LNCAP (cell line): ENCODE results near the gene SLC8A1.

Source experiments
- CTCF ChIP-seq: fragments of 450-650 bp; IDR thresholded peaks from 2 replicates; pipeline ENCODE4 v1.5.1; 2017; ENCODE audit warnings: mild to moderate bottlenecking

The SLC8A1 gene

DNA sequence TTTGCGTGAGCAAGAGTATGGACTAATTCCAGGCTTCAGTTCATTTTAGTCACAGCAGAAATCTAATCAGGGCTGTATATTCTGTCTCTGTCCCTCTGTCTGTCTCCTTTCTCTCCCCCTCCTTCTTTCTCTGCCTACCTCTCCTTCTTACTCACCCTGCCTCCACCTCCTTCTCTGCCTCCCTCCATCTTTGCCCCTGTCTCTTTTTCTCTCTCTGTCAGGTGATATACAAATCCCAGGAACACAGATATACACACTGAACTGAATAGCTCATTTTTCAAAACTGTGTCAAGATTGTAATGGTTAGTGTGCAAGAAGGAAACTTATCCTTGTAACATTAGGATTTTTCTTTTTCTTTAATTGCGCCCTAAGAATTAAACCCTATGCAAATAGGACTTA lies 32.5 kb downstream of the SLC8A1 start:
- no peak for TF ChIP-seq CTCF

- TF ChIP-seq CTCF, result no peak
Measured at GRCh38 chr2:40418614-40419363, 33.1 kb downstream of the SLC8A1 start.

GRCh38 chr2:40416486-40416885 lies 35.4 kb downstream of the SLC8A1 start:
- TF ChIP-seq CTCF, result no peak

GRCh38 chr2:40415391-40415790 lies 36.5 kb downstream of the SLC8A1 start:
- TF ChIP-seq CTCF, result no peak

- TF ChIP-seq CTCF, result no peak
Measured at GRCh38 chr2:40412456-40412855, 39.4 kb downstream of the SLC8A1 start.

GRCh38 chr2:40410695-40411094 lies 41.2 kb downstream of the SLC8A1 start:
- TF ChIP-seq CTCF, result no peak

- TF ChIP-seq CTCF, result no peak
Measured at GRCh38 chr2:40409734-40410133, 42.2 kb downstream of the SLC8A1 start.
